B cell (primary cell): ENCODE measurements around the gene ZNF831. TPM values are rescaled to one million over a fixed set of nuclear protein-coding genes. Genes with fewer than 3 reads are reported as not detected.
A peak's percentile ranks its signal among the peaks of the same experiment; 100 is the strongest.

Experiments used
- ATAC-seq: fragments of 200-7000 bp; cut with Tn5 transposase; one replicate; pipeline ENCODE4 v1.10.0; 2021; ENCODE audit warnings: low read depth, mild to moderate bottlenecking, moderate number of reproducible peaks, moderate library complexity
- CTCF ChIA-PET: fragments of 350-600 bp; sonication (Branson Sonifier 250); formaldehyde crosslinking; loops from one replicate; lab custom pipeline; 2021; ENCODE audit warnings: antibody characterized with exemption, inconsistent platforms; lab: Charles Lee
- POLR2A ChIA-PET: fragments of 350-600 bp; sonication (Branson Sonifier 250); formaldehyde crosslinking; loops from one replicate; lab custom pipeline; 2021; ENCODE audit warnings: antibody characterized with exemption; lab: Charles Lee
- DNase-seq: peaks from one replicate; pipeline ENCODE4 v3.0.0; 2013
- H2AFZ ChIP-seq: 2 replicates; pipeline ENCODE4 v1.6.1; 2012; ENCODE audit warnings: mild to moderate bottlenecking, low read depth, low read length; ENCODE audit not compliant: insufficient read depth, poor library complexity, severe bottlenecking
- H3K27ac ChIP-seq, 2 donors: 1 replicate in 1 of 2; 2 replicates in 1 of 2; pipeline ENCODE4 v1.5.1; 2012 to 2013; ENCODE audit warnings: low read length in 2 of 2, mild to moderate bottlenecking in 2 of 2, moderate library complexity in 1 of 2
- H3K27me3 ChIP-seq, 4 experiments: fragments of 200-600 bp in 1 of 4; sonication (generic) in 1 of 4; replicated peaks in 1 of 4; 1 replicate in 2 of 4; 2 replicates in 2 of 4; pipeline versions ENCODE4 v1.6.1 to v1.7.0; 2013 to 2016; ENCODE audit warnings: low read length in 3 of 4, mild to moderate bottlenecking in 2 of 4, mixed read lengths in 1 of 4, moderate library complexity in 1 of 4; ENCODE audit not compliant: insufficient read depth in 4 of 4, control insufficient read depth in 3 of 4; ENCODE audit errors: control extremely low read depth in 1 of 4
- H3K36me3 ChIP-seq, 2 experiments: replicated peaks in 1 of 2; 1 replicate in 1 of 2; 2 replicates in 1 of 2; pipeline versions ENCODE4 v1.6.1 to v1.7.1; 2013; ENCODE audit warnings: low read length in 1 of 2; ENCODE audit not compliant: insufficient read depth in 2 of 2, control insufficient read depth in 1 of 2; ENCODE audit errors: control extremely low read depth in 1 of 2, extremely low read depth in 1 of 2
- H3K4me1 ChIP-seq, 2 donors: fragments of 200-600 bp in 1 of 2; sonication (generic) in 1 of 2; 1 replicate in 1 of 2; 2 replicates in 1 of 2; pipeline versions ENCODE4 v1.5.1 to v1.6.1; 2013 to 2017; ENCODE audit warnings: low read length in 2 of 2; ENCODE audit not compliant: control insufficient read depth in 2 of 2, insufficient read depth in 2 of 2
- H3K4me2 ChIP-seq: replicated peaks from 2 replicates; pipeline ENCODE3; 2012; ENCODE audit warnings: mild to moderate bottlenecking, low read depth, low read length; ENCODE audit not compliant: poor library complexity, severe bottlenecking
- H3K4me3 ChIP-seq, 5 experiments: fragments of 200-600 bp in 1 of 5; sonication (generic) in 1 of 5; 1 replicate in 3 of 5; 2 replicates in 2 of 5; pipeline versions ENCODE4 v1.5.1 to v1.7.0; 2011 to 2016; ENCODE audit warnings: low read length in 4 of 5, mild to moderate bottlenecking in 4 of 5, low read depth in 2 of 5, control low read depth in 1 of 5, moderate library complexity in 1 of 5; ENCODE audit not compliant: insufficient read depth in 1 of 5; ENCODE audit errors: control extremely low read depth in 1 of 5, extremely low read depth in 1 of 5
- H3K79me2 ChIP-seq: fragments of 200-600 bp; sonication (generic); one replicate; pipeline ENCODE4 v1.6.0; 2016; ENCODE audit warnings: low read length; ENCODE audit not compliant: control insufficient read depth, insufficient read depth
- H3K9ac ChIP-seq: fragments of 200-600 bp; sonication (generic); 2 replicates; pipeline ENCODE4 v1.6.1; 2017; ENCODE audit warnings: mild to moderate bottlenecking, low read length, moderate library complexity
- H3K9me3 ChIP-seq, 3 donors: one replicate each; pipeline versions ENCODE4 v1.6.1 to v1.7.1; 2013; ENCODE audit warnings: low read length in 2 of 3; ENCODE audit not compliant: control insufficient read depth in 2 of 3, insufficient read depth in 1 of 3; ENCODE audit errors: control extremely low read depth in 1 of 3
- H4K20me1 ChIP-seq: 2 replicates; pipeline ENCODE4 v1.6.0; 2012; ENCODE audit warnings: mild to moderate bottlenecking, low read length; ENCODE audit not compliant: insufficient read depth, control insufficient read depth, poor library complexity, severe bottlenecking
- H3K27ac Mint-ChIP-seq: one replicate; pipeline ENCODE4 v1.8.0; 2021; ENCODE audit warnings: mixed read lengths
- H3K27me3 Mint-ChIP-seq: one replicate; pipeline ENCODE4 v1.8.0; 2021; ENCODE audit warnings: mixed read lengths
- H3K4me1 Mint-ChIP-seq: one replicate; pipeline ENCODE4 v1.8.0; 2021; ENCODE audit warnings: mixed read lengths
- H3K4me3 Mint-ChIP-seq: one replicate; pipeline ENCODE4 v1.8.0; 2021; ENCODE audit warnings: mixed read lengths
- H3K9me3 Mint-ChIP-seq: one replicate; pipeline ENCODE4 v1.8.0; 2022; ENCODE audit warnings: mixed read lengths; ENCODE audit not compliant: insufficient read depth
- CTCF ChIP-seq: fragments of 200-600 bp; IDR thresholded peaks from one replicate; pipeline ENCODE4 v1.8.0; 2022; ENCODE audit warnings: antibody characterized with exemption, mild to moderate bottlenecking
- EZH2 ChIP-seq: IDR thresholded peaks from 2 replicates; pipeline ENCODE4 v1.6.1; 2012; ENCODE audit warnings: borderline replicate concordance, low read depth, mild to moderate bottlenecking, moderate library complexity, low read length; ENCODE audit not compliant: insufficient read depth, poor library complexity, severe bottlenecking
- WGBS: methylation state at CpG from one replicate; pipeline ENCODE4 v1.1.5; 2013; ENCODE audit warnings: missing lambda C conversion rate; ENCODE audit not compliant: insufficient coverage; 5-methylcytosine and 5-hydroxymethylcytosine counted together
- intact Hi-C: fragments of 100-400 bp; cut with micrococcal nuclease; formaldehyde crosslinking; loops from one replicate; pipeline ENCODE4 v1.10.0; 2022
- polyA plus RNA-seq: library from polyadenylated mRNA; depleted of rRNA; stranded (reverse); fragments of >200 nt; gene quantifications from 2 replicates; pipeline ENCODE4 v1.2.3, GENCODE V29; 2012
- total RNA-seq, 2 donors: library from RNA; stranded (reverse); fragments of 120-200 nt in 1 of 2; gene quantifications; 1 replicate in 1 of 2; 2 replicates in 1 of 2; pipeline versions ENCODE4 v1.2.3 to v1.2.4, GENCODE V29; 2013 to 2022

The ZNF831 gene
- total and polyA plus RNA-seq, 2 donors (not counting 1 experiment from before 2014, with no cell fraction given), result 1.7 to 14.1 TPM

- Mint-ChIP-seq H3K9me3 (no peaks in the 10 kb centered on the region), H3K4me1 (peaks cover 43% of the 10 kb centered on the region), H3K27ac (peak overlapping the region; percentile 50), H3K4me3 (no peak overlapping the region), H3K27me3 (no peaks in the 10 kb centered on the region)
- Histone ChIP-seq H3K9me3 (peaks cover 0 to 14% (median 0%) of the 10 kb centered on the region in 3 donors), H3K27ac (no peak overlapping the region), H3K27me3 (no peaks in the 10 kb centered on the region), H3K4me3 (no peak overlapping the region), H3K79me2 (peaks cover 16% of the 10 kb centered on the region), H4K20me1 (no peaks in the 10 kb centered on the region), H2AFZ (no peak overlapping the region), H3K4me1 (peaks cover 28 to 34% of the 10 kb centered on the region in 2 donors), H3K9ac (no peak overlapping the region), H3K36me3 (no peaks in the 10 kb centered on the region), H3K4me2 (no peak overlapping the region)
- no peak for DNase-seq
- WGBS, result 83% methylated on average over 8 of the region's 8 CpGs
- CTCF ChIA-PET, result interaction anchor here (0.5 to 1.0 kb wide), 3 partner anchors 55 to 293 kb away, joined by 3 read pairs; no protein-coding TSS in a partner anchor
- no peak for TF ChIP-seq CTCF
- TF ChIP-seq EZH2, result no peak
- intact Hi-C loops, result no loop called here
- POLR2A ChIA-PET, result no interaction called here
- ATAC-seq, result no peak
Observed at GRCh38 chr20:59152559-59153354, 10.9 kb upstream of the ZNF831 start.

GRCh38 chr20:59153355-59153681 lies 10.3 kb upstream of the ZNF831 start:
- Mint-ChIP-seq H3K4me1 (peaks cover 38% of the 10 kb centered on the region), H3K4me3 (no peak overlapping the region), H3K27ac (peak overlapping the region; percentile 20), H3K9me3 (no peaks in the 10 kb centered on the region), H3K27me3 (no peaks in the 10 kb centered on the region)
- Histone ChIP-seq H3K4me3 (no peak overlapping the region), H4K20me1 (no peaks in the 10 kb centered on the region), H3K9ac (no peak overlapping the region), H3K27ac (no peak overlapping the region), H3K9me3 (peaks cover 0 to 14% (median 0%) of the 10 kb centered on the region in 3 donors), H3K4me2 (no peak overlapping the region), H3K79me2 (peaks cover 19% of the 10 kb centered on the region), H3K4me1 (peaks cover 28 to 34% of the 10 kb centered on the region in 2 donors), H2AFZ (no peak overlapping the region), H3K36me3 (no peaks in the 10 kb centered on the region), H3K27me3 (no peaks in the 10 kb centered on the region)
- intact Hi-C loops, result no loop called here
- DNase-seq, result no peak
- ChIA-PET POLR2A (no interaction called here), CTCF (interaction anchor here (0.5 to 1.0 kb wide), 3 partner anchors 65 to 293 kb away, joined by 3 to 6 read pairs (median 3); no protein-coding TSS in a partner anchor)
- TF ChIP-seq EZH2 (no peak), CTCF (no peak)
- WGBS, result 97% methylated on average over 7 of the region's 8 CpGs
- no peak for ATAC-seq
